Measurements from ENCODE around the gene STOM.

STOM gene

GRCh38 chr9:121344184-121344583 lies 25.9 kb downstream of the STOM start:
- no peak for DNase-seq

- DNase-seq, result no peak
Observed at GRCh38 chr9:121340676-121341392, 29.2 kb downstream of the STOM start.

- no peak for DNase-seq
Observed at GRCh38 chr9:121339437-121339836, 30.6 kb downstream of the STOM start.

GRCh38 chr9:121336665-121337064 lies 33.4 kb downstream of the STOM start:
- no peak for DNase-seq

- DNase-seq, result no peak
Observed at GRCh38 chr9:121333950-121334773, 35.9 kb downstream of the STOM start.

GRCh38 chr9:121331992-121332685 lies 37.9 kb downstream of the STOM start:
- DNase-seq, result no peak

GRCh38 chr9:121331549-121331948 lies 38.5 kb downstream of the STOM start:
- DNase-seq, result no peak

GRCh38 chr9:121328876-121329681 lies 41.0 kb downstream of the STOM start:
- DNase-seq, result peak; percentile 46

GRCh38 chr9:121328476-121328875 lies 41.6 kb downstream of the STOM start:
- DNase-seq, result no peak

- no peak for DNase-seq
Observed at GRCh38 chr9:121326901-121327613, 43.0 kb downstream of the STOM start.

- no peak for DNase-seq
Observed at GRCh38 chr9:121326130-121326838, 43.8 kb downstream of the STOM start.

GRCh38 chr9:121325387-121325786 lies 44.7 kb downstream of the STOM start:
- no peak for DNase-seq

GRCh38 chr9:121324755-121325154 lies 45.3 kb downstream of the STOM start:
- DNase-seq, result no peak

- no peak for DNase-seq
Observed at GRCh38 chr9:121324316-121324715, 45.7 kb downstream of the STOM start.

- DNase-seq, result no peak
Observed at GRCh38 chr9:121323449-121324151, 46.5 kb downstream of the STOM start.

GRCh38 chr9:121322737-121323448 lies 47.2 kb downstream of the STOM start:
- DNase-seq, result no peak

- DNase-seq, result peak; percentile 48
Observed at GRCh38 chr9:121322037-121322736, 47.9 kb downstream of the STOM start.

GRCh38 chr9:121321016-121321503 lies 49.0 kb downstream of the STOM start:
- no peak for DNase-seq

- DNase-seq, result no peak
Observed at GRCh38 chr9:121319383-121319780, 50.7 kb downstream of the STOM start.

Measured in DMS53 (cell line).